ENCODE measurements around the gene MICOS13. TPM values are rescaled to one million over a fixed set of nuclear protein-coding genes. Genes with fewer than 3 reads are reported as not detected.

Gene MICOS13
- total RNA-seq, 4 donors from 2014 or later: 29.7 to 60.6 (median 50.7) TPM

- no peaks in the 10 kb centered on the region for H3K9me3 ChIP-seq
- no peak overlapping the region for H3K4me3 ChIP-seq
- WGBS, 2 donors (ENCODE audit: low coverage in 1 of 2): no CpG with 5 or more reads among the region's 13 CpGs
- peaks cover 0 to 30% (median 14%) of the 10 kb centered on the region in 3 donors for H3K4me1 ChIP-seq
- H3K27ac ChIP-seq: no peak overlapping the region
- no peak for ATAC-seq
- peaks cover 0 to 23% of the 10 kb centered on the region in 2 donors for H3K36me3 ChIP-seq
- TF ChIP-seq POLR2A (IDR thresholded peaks at IDR 0.05): no peak
- no peak for TF ChIP-seq EP300 (IDR thresholded peaks at IDR 0.05)
- no peaks in the 10 kb centered on the region for H3K27me3 ChIP-seq
Observed at GRCh38 chr19:5676772-5677105, 3.6 kb downstream of the MICOS13 start.

GRCh38 chr19:5676105-5676771, 4.1 kb downstream of the MICOS13 start:
- Histone ChIP-seq H3K27ac (no peak overlapping the region), H3K27me3 (no peaks in the 10 kb centered on the region), H3K36me3 (peaks cover 0 to 28% of the 10 kb centered on the region in 2 donors), H3K4me1 (peaks cover 0 to 25% (median 12%) of the 10 kb centered on the region in 3 donors), H3K9me3 (no peaks in the 10 kb centered on the region), H3K4me3 (no peak overlapping the region)
- ATAC-seq: no peak
- 42% methylated on average over 5 of the region's 17 CpGs; no CpG with 5 or more reads in 1 of the 2 donors for WGBS, 2 donors (ENCODE audit: low coverage in 1 of 2)
- TF ChIP-seq POLR2AphosphoS5 (IDR thresholded peaks at IDR 0.05): no peak
- TF ChIP-seq POLR2A (IDR thresholded peaks at IDR 0.05): no peak
- TF ChIP-seq EP300 (IDR thresholded peaks at IDR 0.05): no peak
- no peak for TF ChIP-seq CTCF (IDR thresholded peaks at IDR 0.05)

GRCh38 chr19:5674714-5675113, 5.6 kb downstream of the MICOS13 start:
- Histone ChIP-seq H3K4me3 (no peak overlapping the region), H3K27ac (no peak overlapping the region), H3K36me3 (peaks cover 0 to 36% of the 10 kb centered on the region in 2 donors), H3K4me1 (peaks cover 0 to 18% (median 8%) of the 10 kb centered on the region in 3 donors), H3K27me3 (no peaks in the 10 kb centered on the region), H3K9me3 (no peaks in the 10 kb centered on the region)
- 90% methylated on average over 2 of the region's 5 CpGs; no CpG with 5 or more reads in 1 of the 2 donors for WGBS, 2 donors (ENCODE audit: low coverage in 1 of 2)
- ATAC-seq: no peak
- TF ChIP-seq CTCF (IDR thresholded peaks at IDR 0.05) (no peak), POLR2A (IDR thresholded peaks at IDR 0.05) (no peak), EP300 (IDR thresholded peaks at IDR 0.05) (no peak), POLR2AphosphoS5 (IDR thresholded peaks at IDR 0.05) (no peak)

GRCh38 chr19:5673752-5674151, 6.6 kb downstream of the MICOS13 start:
- Histone ChIP-seq H3K4me3 (no peak overlapping the region), H3K27me3 (no peaks in the 10 kb centered on the region), H3K36me3 (peaks cover 0 to 42% of the 10 kb centered on the region in 2 donors), H3K4me1 (peaks cover 0 to 9% (median 0%) of the 10 kb centered on the region in 3 donors), H3K27ac (no peak overlapping the region), H3K9me3 (no peaks in the 10 kb centered on the region)
- TF ChIP-seq EP300 (IDR thresholded peaks at IDR 0.05) (no peak), POLR2AphosphoS5 (IDR thresholded peaks at IDR 0.05) (no peak), CTCF (IDR thresholded peaks at IDR 0.05) (no peak)
- no peak for ATAC-seq
- WGBS, 2 donors (ENCODE audit: low coverage in 1 of 2): 100% methylated on average over 1 of the region's 1 CpG

GRCh38 chr19:5672708-5673459, 7.4 kb downstream of the MICOS13 start:
- H3K9me3 ChIP-seq: no peaks in the 10 kb centered on the region
- H3K4me1 ChIP-seq: no peaks in the 10 kb centered on the region
- peaks cover 0 to 42% of the 10 kb centered on the region in 2 donors for H3K36me3 ChIP-seq
- no peak overlapping the region for H3K27ac ChIP-seq
- 86 to 95% methylated on average over 4 to 7 of the region's 13 CpGs for WGBS, 2 donors (ENCODE audit: low coverage in 1 of 2)
- ATAC-seq: no peak
- no peaks in the 10 kb centered on the region for H3K27me3 ChIP-seq
- H3K4me3 ChIP-seq: no peak overlapping the region
- TF ChIP-seq EP300 (IDR thresholded peaks at IDR 0.05): no peak

GRCh38 chr19:5671600-5671999, 8.7 kb downstream of the MICOS13 start:
- WGBS, 2 donors (ENCODE audit: low coverage in 1 of 2): 100% methylated on average over 1 of the region's 7 CpGs; no CpG with 5 or more reads in 1 of the 2 donors
- Histone ChIP-seq H3K27ac (no peak overlapping the region), H3K36me3 (peaks cover 0 to 49% of the 10 kb centered on the region in 2 donors), H3K9me3 (no peaks in the 10 kb centered on the region), H3K4me1 (no peaks in the 10 kb centered on the region), H3K4me3 (no peak overlapping the region), H3K27me3 (no peaks in the 10 kb centered on the region)
- TF ChIP-seq CTCF (IDR thresholded peaks at IDR 0.05) (no peak), EP300 (IDR thresholded peaks at IDR 0.05) (no peak), POLR2AphosphoS5 (IDR thresholded peaks at IDR 0.05) (no peak), POLR2A (IDR thresholded peaks at IDR 0.05) (no peak)
- ATAC-seq: no peak
